ENCODE data around the gene ARHGEF2. TPM values are rescaled to one million over a fixed set of nuclear protein-coding genes. Genes with fewer than 3 reads are reported as not detected.

Gene ARHGEF2
- total and polyA plus RNA-seq, 2 experiments from 2014 or later = 30.1 to 46.9 TPM

DNA sequence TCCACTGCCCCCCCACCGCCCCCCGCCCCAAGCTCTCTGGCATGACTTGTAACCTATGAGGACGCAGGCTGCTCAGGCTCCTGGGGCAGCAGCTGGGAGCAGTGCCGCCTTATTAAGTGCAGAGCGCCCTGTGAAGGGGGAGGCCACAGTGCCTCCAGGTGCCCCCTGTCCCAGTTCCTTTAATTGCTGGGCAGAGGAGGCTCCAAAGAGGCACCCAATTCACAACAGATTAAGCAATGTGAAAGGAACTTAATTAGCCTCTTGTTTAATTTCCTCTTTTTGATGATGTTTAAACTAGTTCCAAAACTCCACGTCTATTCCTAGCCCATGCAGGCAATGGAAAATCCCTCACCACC is 33.9 kb downstream of the ARHGEF2 start:
- H3K4me1 ChIP-seq (ENCODE audit: insufficient read depth) = peaks cover 24% of the 10 kb centered on the region
- no peaks in the 10 kb centered on the region for H3K79me2 ChIP-seq
- TF ChIP-seq EZH2 (IDR thresholded peaks at IDR 0.05; ENCODE audit: borderline replicate concordance) (no peak), EZH2phosphoT487 (IDR thresholded peaks at IDR 0.05; ENCODE audit: low read depth, severe bottlenecking, unreplicated experiment) (no peak)
- TF ChIP-seq, protein P1, sequence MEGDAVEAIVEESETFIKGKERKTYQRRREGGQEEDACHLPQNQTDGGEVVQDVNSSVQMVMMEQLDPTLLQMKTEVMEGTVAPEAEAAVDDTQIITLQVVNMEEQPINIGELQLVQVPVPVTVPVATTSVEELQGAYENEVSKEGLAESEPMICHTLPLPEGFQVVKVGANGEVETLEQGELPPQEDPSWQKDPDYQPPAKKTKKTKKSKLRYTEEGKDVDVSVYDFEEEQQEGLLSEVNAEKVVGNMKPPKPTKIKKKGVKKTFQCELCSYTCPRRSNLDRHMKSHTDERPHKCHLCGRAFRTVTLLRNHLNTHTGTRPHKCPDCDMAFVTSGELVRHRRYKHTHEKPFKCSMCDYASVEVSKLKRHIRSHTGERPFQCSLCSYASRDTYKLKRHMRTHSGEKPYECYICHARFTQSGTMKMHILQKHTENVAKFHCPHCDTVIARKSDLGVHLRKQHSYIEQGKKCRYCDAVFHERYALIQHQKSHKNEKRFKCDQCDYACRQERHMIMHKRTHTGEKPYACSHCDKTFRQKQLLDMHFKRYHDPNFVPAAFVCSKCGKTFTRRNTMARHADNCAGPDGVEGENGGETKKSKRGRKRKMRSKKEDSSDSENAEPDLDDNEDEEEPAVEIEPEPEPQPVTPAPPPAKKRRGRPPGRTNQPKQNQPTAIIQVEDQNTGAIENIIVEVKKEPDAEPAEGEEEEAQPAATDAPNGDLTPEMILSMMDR (IDR thresholded peaks at IDR 0.05; ENCODE audit: poor library complexity) = no peak
- H3K36me3 ChIP-seq (replicated peaks; ENCODE audit: insufficient read depth, low read depth) = no peaks in the 10 kb centered on the region
- H3K27ac ChIP-seq = peak overlapping the region; percentile 66
- WGBS (ENCODE audit: low lambda C conversion rate, missing lambda C conversion rate) = 68% methylated on average over 4 of the region's 6 CpGs
- peak overlapping the region; percentile 38 for H3K4me2 ChIP-seq
- no peak overlapping the region for H2AFZ ChIP-seq
- H3K4me3 ChIP-seq = no peak overlapping the region
- no peaks in the 10 kb centered on the region for H3K9me2 ChIP-seq (replicated peaks; ENCODE audit: insufficient read depth)
- no peaks in the 10 kb centered on the region for H3K27me3 ChIP-seq
- no peak for DNase-seq (ENCODE audit: low spot score)
- H4K20me1 ChIP-seq (ENCODE audit: insufficient read depth, poor library complexity, severe bottlenecking) = no peaks in the 10 kb centered on the region
- H3K9me3 ChIP-seq (ENCODE audit: low read depth) = no peaks in the 10 kb centered on the region

DNA sequence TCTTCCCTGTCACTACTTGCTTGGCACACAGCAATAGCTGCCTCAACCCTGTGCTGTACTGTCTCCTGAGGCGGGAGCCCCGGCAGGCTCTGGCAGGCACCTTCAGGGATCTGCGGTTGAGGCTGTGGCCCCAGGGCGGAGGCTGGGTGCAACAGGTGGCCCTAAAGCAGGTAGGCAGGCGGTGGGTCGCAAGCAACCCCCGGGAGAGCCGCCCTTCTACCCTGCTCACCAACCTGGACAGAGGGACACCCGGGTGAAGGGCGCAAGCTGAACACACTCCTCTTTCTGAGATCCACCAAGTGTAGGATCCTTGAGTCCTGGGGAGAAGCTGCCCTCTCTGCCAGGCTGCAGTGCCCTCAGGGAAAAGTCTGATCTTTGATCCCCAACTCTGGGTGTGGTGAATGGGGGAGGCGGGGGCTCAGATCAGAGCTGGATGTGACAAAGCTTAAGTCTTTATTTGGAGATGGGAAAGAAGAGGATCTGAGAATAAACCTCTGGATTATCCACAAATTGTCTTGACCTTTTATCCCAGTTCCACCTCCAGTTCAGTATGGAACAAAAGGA is 35.7 kb downstream of the ARHGEF2 start:
- Histone ChIP-seq H2AFZ (no peak overlapping the region), H3K27ac (no peak overlapping the region)
- 90% methylated on average over 10 of the region's 11 CpGs for WGBS (ENCODE audit: low lambda C conversion rate, missing lambda C conversion rate)

DNA sequence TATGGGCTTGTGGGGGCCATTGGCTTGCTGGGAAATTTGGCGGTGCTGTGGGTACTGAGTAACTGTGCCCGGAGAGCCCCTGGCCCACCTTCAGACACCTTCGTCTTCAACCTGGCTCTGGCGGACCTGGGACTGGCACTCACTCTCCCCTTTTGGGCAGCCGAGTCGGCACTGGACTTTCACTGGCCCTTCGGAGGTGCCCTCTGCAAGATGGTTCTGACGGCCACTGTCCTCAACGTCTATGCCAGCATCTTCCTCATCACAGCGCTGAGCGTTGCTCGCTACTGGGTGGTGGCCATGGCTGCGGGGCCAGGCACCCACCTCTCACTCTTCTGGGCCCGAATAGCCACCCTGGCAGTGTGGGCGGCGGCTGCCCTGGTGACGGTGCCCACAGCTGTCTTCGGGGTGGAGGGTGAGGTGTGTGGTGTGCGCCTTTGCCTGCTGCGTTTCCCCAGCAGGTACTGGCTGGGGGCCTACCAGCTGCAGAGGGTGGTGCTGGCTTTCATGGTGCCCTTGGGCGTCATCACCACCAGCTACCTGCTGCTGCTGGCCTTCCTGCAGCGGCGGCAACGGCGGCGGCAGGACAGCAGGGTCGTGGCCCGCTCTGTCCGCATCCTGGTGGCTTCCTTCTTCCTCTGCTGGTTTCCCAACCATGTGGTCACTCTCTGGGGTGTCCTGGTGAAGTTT is 36.4 kb downstream of the ARHGEF2 start:
- 96% methylated on average over 24 of the region's 29 CpGs for WGBS (ENCODE audit: low lambda C conversion rate, missing lambda C conversion rate)
- H3K36me3 ChIP-seq (replicated peaks; ENCODE audit: insufficient read depth, low read depth) = no peaks in the 10 kb centered on the region
- DNase-seq (ENCODE audit: low spot score) = no peak
- peaks cover 24% of the 10 kb centered on the region for H3K4me1 ChIP-seq (ENCODE audit: insufficient read depth)
- H4K20me1 ChIP-seq (ENCODE audit: insufficient read depth, poor library complexity, severe bottlenecking) = no peaks in the 10 kb centered on the region
- H3K27ac ChIP-seq = peak overlapping the region; percentile 28
- TF ChIP-seq EZH2phosphoT487 (IDR thresholded peaks at IDR 0.05; ENCODE audit: low read depth, severe bottlenecking, unreplicated experiment) (no peak), EZH2 (IDR thresholded peaks at IDR 0.05; ENCODE audit: borderline replicate concordance) (no peak)
- TF ChIP-seq, protein P1 (IDR thresholded peaks at IDR 0.05; ENCODE audit: poor library complexity) = no peak
- H3K4me2 ChIP-seq = no peak overlapping the region
- H3K79me2 ChIP-seq = no peaks in the 10 kb centered on the region
- H3K9me3 ChIP-seq (ENCODE audit: low read depth) = no peaks in the 10 kb centered on the region
- no peak overlapping the region for H3K4me3 ChIP-seq
- H3K27me3 ChIP-seq = no peaks in the 10 kb centered on the region
- no peak overlapping the region for H2AFZ ChIP-seq
- H3K9me2 ChIP-seq (replicated peaks; ENCODE audit: insufficient read depth) = no peaks in the 10 kb centered on the region

More for the DNA sequence above, 35.7 kb downstream of the ARHGEF2 start:
- H3K9me3 ChIP-seq (ENCODE audit: low read depth) = no peaks in the 10 kb centered on the region
- H3K4me3 ChIP-seq = no peak overlapping the region
- H3K4me2 ChIP-seq = no peak overlapping the region
- no peaks in the 10 kb centered on the region for H3K9me2 ChIP-seq (replicated peaks; ENCODE audit: insufficient read depth)
- no peaks in the 10 kb centered on the region for H3K79me2 ChIP-seq
- H3K36me3 ChIP-seq (replicated peaks; ENCODE audit: insufficient read depth, low read depth) = no peaks in the 10 kb centered on the region
- H3K27me3 ChIP-seq = no peaks in the 10 kb centered on the region
- TF ChIP-seq EZH2phosphoT487 (IDR thresholded peaks at IDR 0.05; ENCODE audit: low read depth, severe bottlenecking, unreplicated experiment) (no peak), EZH2 (IDR thresholded peaks at IDR 0.05; ENCODE audit: borderline replicate concordance) (no peak)
- TF ChIP-seq, protein P1 (IDR thresholded peaks at IDR 0.05; ENCODE audit: poor library complexity) = no peak
- no peaks in the 10 kb centered on the region for H4K20me1 ChIP-seq (ENCODE audit: insufficient read depth, poor library complexity, severe bottlenecking)
- peaks cover 24% of the 10 kb centered on the region for H3K4me1 ChIP-seq (ENCODE audit: insufficient read depth)
- no peak for DNase-seq (ENCODE audit: low spot score)

Measured in hepatocyte (in vitro differentiated cells).